RKO (cell line): ENCODE results near the gene CLDN22.

Experiments
- DNase-seq: peaks from one replicate; pipeline ENCODE4 v3.0.0-alpha.2; 2016; ENCODE audit warnings: low spot score

The CLDN22 gene

GRCh38 chr4:183276106-183276505 lies 44.0 kb downstream of the CLDN22 start:
- no peak for DNase-seq

GRCh38 chr4:183272384-183272783 lies 47.7 kb downstream of the CLDN22 start:
- DNase-seq = no peak

GRCh38 chr4:183268556-183268955 lies 51.5 kb downstream of the CLDN22 start:
- no peak for DNase-seq
